WERI-Rb-1 (cell line): ENCODE measurements around the gene MACROD1.
A peak's percentile ranks its signal among the peaks of the same experiment; 100 is the strongest.

Experiments
- DNase-seq: peaks from one replicate; pipeline ENCODE4 v3.0.0-alpha.2; 2020
- H3K27ac ChIP-seq: fragments of 250-450 bp; sonication (Bioruptor Pico); 2 replicates; pipeline ENCODE4 v1.5.1; 2020; ENCODE audit warnings: mild to moderate bottlenecking, moderate library complexity
- H3K27me3 ChIP-seq: fragments of 250-450 bp; sonication (Bioruptor Pico); 2 replicates; pipeline ENCODE4 v1.5.1; 2021; ENCODE audit warnings: mild to moderate bottlenecking, low read depth, moderate library complexity; ENCODE audit not compliant: insufficient read depth, severe bottlenecking
- H3K36me3 ChIP-seq: fragments of 250-450 bp; sonication (Bioruptor Pico); 2 replicates; pipeline ENCODE4 v1.5.1; 2020; ENCODE audit warnings: mild to moderate bottlenecking, moderate library complexity
- H3K4me3 ChIP-seq: 2 replicates; pipeline ENCODE4 v1.5.1; 2011; ENCODE audit warnings: low read depth, mild to moderate bottlenecking, control low read depth, low read length
- H3K9me3 ChIP-seq: fragments of 250-450 bp; sonication (Bioruptor Pico); 2 replicates; pipeline ENCODE4 v1.5.1; 2021; ENCODE audit warnings: mild to moderate bottlenecking, moderate library complexity; ENCODE audit not compliant: severe bottlenecking
- TF ChIP-seq, protein P1 (sequence below): IDR thresholded peaks from 2 replicates; pipeline ENCODE4 v1.5.1; 2011; ENCODE audit warnings: low read depth, mild to moderate bottlenecking, control low read depth, inconsistent platforms, low read length

MACROD1 gene

DNA sequence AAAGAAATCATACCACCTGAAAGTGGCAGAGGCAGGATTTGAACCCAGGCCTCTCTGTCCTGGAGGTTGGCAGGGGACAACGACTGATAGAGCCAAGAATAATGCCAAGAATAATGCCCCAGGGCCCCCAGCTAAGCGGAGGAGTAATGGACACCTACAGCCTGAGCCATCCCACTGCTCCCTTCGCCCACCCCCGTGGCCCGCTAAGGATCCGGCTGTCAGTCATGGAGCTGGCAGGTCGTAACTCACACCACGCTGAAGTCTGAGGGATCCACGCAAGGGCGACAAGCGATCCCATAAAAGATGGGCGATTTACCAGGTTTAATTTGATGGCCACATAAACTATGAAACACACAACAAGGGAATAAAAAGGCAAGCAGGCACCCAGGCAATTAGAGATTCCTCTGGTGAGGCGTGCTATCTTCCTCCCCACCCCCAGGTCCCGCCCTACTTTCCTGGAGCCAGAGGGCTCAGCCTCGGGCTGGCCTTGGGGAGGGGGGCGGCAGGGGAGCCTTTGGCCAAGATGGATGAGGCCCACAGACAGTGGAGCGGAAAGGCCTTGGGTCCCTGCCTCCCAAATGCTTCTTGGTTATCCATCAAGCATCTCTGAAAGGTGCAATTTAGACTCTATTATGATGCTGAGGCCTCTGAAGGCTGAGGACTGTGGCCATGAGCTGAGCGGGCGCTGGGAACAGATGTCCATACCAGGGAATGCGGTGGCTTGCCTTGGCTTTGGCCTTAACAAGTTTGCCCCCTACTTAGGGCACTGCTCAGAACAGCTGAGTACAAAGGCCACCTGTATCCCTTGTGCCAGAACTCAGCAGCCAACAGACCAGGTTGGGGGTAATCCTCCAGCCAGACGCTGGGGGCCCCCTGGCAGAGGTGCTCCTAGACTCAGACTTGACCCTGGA is 55.2 kb downstream of the MACROD1 start:
- DNase-seq: no peak
- TF ChIP-seq, protein P1, sequence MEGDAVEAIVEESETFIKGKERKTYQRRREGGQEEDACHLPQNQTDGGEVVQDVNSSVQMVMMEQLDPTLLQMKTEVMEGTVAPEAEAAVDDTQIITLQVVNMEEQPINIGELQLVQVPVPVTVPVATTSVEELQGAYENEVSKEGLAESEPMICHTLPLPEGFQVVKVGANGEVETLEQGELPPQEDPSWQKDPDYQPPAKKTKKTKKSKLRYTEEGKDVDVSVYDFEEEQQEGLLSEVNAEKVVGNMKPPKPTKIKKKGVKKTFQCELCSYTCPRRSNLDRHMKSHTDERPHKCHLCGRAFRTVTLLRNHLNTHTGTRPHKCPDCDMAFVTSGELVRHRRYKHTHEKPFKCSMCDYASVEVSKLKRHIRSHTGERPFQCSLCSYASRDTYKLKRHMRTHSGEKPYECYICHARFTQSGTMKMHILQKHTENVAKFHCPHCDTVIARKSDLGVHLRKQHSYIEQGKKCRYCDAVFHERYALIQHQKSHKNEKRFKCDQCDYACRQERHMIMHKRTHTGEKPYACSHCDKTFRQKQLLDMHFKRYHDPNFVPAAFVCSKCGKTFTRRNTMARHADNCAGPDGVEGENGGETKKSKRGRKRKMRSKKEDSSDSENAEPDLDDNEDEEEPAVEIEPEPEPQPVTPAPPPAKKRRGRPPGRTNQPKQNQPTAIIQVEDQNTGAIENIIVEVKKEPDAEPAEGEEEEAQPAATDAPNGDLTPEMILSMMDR: no peak
- H3K36me3 ChIP-seq: no peaks in the 10 kb centered on the region; the same call in 1 of the 2 replicates
- no peaks in the 10 kb centered on the region for H3K27me3 ChIP-seq
- peak overlapping the region; percentile 46; the same call in 1 of the 2 replicates for H3K27ac ChIP-seq
- no peak overlapping the region for H3K4me3 ChIP-seq
- H3K9me3 ChIP-seq: no peaks in the 10 kb centered on the region

DNA sequence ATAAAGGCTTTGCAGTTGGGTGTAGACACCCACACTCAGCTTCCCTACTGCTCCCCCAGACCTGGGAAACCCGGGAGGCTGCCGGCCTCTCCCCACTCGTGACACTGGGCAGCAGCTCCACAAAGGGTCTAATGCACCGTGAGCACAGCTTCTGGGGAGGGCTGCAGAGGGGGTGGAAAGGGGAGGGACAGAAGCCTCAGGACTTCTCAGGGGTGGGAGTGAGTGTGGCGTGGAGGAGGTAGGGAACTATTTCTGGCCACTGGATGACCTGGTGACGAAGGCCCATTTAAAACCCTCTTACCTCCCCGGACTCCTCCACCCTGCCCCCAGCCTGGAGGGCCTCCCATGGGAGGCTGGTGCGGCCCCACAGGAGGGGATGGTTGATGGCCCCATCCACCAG is 56.6 kb downstream of the MACROD1 start:
- H3K27me3 ChIP-seq: no peaks in the 10 kb centered on the region
- no peak for DNase-seq
- no peak overlapping the region for H3K27ac ChIP-seq
- TF ChIP-seq, protein P1: no peak
- H3K9me3 ChIP-seq: no peaks in the 10 kb centered on the region
- no peaks in the 10 kb centered on the region; the same call in 1 of the 2 replicates for H3K36me3 ChIP-seq
- H3K4me3 ChIP-seq: no peak overlapping the region

DNA sequence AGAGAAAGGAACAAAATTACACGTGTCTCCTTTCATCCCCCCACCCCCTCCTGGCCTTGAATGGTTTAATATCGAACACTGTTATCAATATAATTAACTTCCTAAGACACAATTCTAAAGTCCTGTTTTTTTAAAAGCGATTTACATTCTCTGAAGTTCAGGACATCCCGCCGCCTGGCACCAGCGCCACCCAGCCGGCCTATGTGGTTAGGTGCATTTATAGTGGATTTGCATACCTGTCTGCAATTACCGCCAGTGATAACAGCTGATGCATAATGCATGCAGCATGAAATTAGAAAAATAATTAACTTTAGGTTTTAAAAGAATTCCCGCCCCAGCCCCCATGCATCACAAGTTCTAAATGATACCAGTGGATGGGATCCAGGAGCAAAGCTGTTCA is 58.6 kb downstream of the MACROD1 start:
- Histone ChIP-seq H3K4me3 (no peak overlapping the region), H3K27me3 (no peaks in the 10 kb centered on the region), H3K27ac (no peak overlapping the region), H3K9me3 (no peaks in the 10 kb centered on the region), H3K36me3 (no peaks in the 10 kb centered on the region)
- TF ChIP-seq, protein P1: no peak
- no peak for DNase-seq

DNA sequence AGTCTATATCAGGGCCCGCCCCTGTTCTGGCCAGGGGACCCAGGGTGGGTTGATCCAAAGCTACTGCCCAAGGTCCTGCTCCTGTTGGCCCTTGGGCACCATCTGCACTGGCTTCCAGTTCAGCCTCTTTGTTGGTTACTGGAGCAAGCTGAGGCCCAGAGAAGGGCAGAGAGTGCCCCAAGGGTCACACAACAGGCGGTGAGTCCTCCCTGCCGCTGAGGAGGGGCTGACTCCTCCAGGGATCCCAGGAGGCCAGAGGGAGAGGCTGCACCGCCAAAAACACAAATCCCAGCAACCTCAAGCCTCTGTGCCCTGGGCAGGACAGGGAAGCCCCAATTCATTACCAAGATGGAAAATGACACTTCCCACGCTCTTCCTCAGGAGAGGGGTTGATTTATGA is 61.3 kb downstream of the MACROD1 start:
- no peaks in the 10 kb centered on the region for H3K27me3 ChIP-seq
- no peak for DNase-seq
- H3K4me3 ChIP-seq: no peak overlapping the region
- TF ChIP-seq, protein P1: no peak
- H3K36me3 ChIP-seq: no peaks in the 10 kb centered on the region
- no peaks in the 10 kb centered on the region for H3K9me3 ChIP-seq
- H3K27ac ChIP-seq: no peak overlapping the region

DNA sequence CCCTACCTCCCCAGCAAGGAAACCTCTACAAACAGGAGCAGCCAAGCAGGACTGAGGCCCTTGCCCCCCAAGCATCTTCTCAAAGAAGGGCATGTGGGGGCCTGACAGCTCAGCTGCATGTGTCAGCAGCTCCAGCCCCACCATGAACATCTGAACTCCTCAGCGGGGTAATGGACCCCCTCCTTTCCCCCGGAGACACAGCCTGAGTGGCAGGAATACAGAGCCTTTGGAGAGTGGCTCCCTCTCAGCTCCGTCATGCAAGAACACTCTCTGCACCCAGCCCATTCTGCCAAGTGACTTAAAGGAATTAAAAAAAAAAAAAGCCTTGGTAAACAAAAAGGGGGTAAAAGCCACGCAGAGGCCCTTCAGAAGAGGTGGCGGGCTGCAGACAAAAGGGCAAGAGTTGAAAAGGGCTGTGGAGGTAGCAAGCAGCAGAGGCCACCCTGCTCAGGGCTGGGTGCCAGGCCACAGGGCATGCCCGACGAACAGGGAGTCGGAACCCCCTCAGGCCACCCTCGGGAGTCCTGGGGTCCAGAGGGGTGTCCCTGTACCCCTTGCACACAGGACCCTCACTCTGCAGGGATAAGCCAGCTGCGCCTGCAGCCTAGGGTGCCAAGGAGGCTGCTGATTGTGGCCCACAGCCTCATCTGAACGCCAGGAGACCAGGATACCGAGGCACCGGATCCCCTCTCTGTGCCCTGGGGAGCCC is 62.5 kb downstream of the MACROD1 start:
- Histone ChIP-seq H3K27ac (peak overlapping the region; percentile 10; the same call in 1 of the 2 replicates), H3K27me3 (no peaks in the 10 kb centered on the region), H3K4me3 (no peak overlapping the region), H3K9me3 (no peaks in the 10 kb centered on the region), H3K36me3 (no peaks in the 10 kb centered on the region)
- TF ChIP-seq, protein P1: no peak
- DNase-seq: no peak
